Lower leg skin (tissue), 4 donors: Measurements from ENCODE around the gene KLHL7. TPM values are rescaled to one million over a fixed set of nuclear protein-coding genes. Genes with fewer than 3 reads are reported as not detected.
A peak's percentile ranks its signal among the peaks of the same experiment; 100 is the strongest.

ENCODE experiments used
- DNase-seq, 2 donors: peaks; one replicate each; pipeline ENCODE4 v3.0.0-alpha.2; 2019; ENCODE audit warnings: low spot score in 2 of 2
- H3K4me3 ChIP-seq: fragments of 200-600 bp; sonication (generic); 2 replicates; pipeline ENCODE4 v1.5.1; 2017; ENCODE audit warnings: mild to moderate bottlenecking, low read depth; ENCODE audit not compliant: poor library complexity, severe bottlenecking
- CTCF ChIP-seq, 3 donors: fragments of 450-650 bp; IDR thresholded peaks; one replicate each; pipeline ENCODE4 v1.5.1; 2016; ENCODE audit warnings: antibody characterized with exemption in 3 of 3, mild to moderate bottlenecking in 3 of 3, moderate library complexity in 2 of 3
- POLR2A ChIP-seq, 2 donors: fragments of 450-650 bp; IDR thresholded peaks; one replicate each; pipeline ENCODE4 v1.6.1; 2016 to 2017; ENCODE audit warnings: antibody characterized with exemption in 2 of 2, mild to moderate bottlenecking in 1 of 2, moderate library complexity in 1 of 2
- WGBS, 2 donors: methylation state at CpG; one replicate each; pipeline ENCODE4 v1.1.5; 2018; 5-methylcytosine and 5-hydroxymethylcytosine counted together
- intact Hi-C: fragments of 100-400 bp; cut with DNase I; formaldehyde crosslinking; loops from one replicate; pipeline ENCODE4 v1.15.0; 2023; ENCODE audit warnings: low total_unique reads
- total RNA-seq, 4 donors: library from RNA; depleted of rRNA; stranded (reverse); fragments of >200 nt; gene quantifications; one replicate each; pipeline ENCODE4 v1.1.0, GENCODE V29; 2016

The KLHL7 gene
- total RNA-seq, 4 donors from 2014 or later: 32.1 to 37.1 (median 34.4) TPM

- WGBS, 2 donors: 92 to 95% methylated on average over 11 of the region's 11 CpGs
- intact Hi-C loops: no loop called here
- DNase-seq: peak in 1 of 2 donors; percentile 17
- H3K4me3 ChIP-seq: no peak overlapping the region
- TF ChIP-seq CTCF (IDR thresholded peaks at IDR 0.05) (no peak), POLR2A (IDR thresholded peaks at IDR 0.05) (no peak)
Observed at GRCh38 chr7:23213755-23214154, 108.2 kb downstream of the KLHL7 start.

- no peak overlapping the region for H3K4me3 ChIP-seq
- intact Hi-C loops: no loop called here
- DNase-seq: peak in 1 of 2 donors; percentile 43
- 39 to 66% methylated on average over 5 of the region's 5 CpGs for WGBS, 2 donors
- TF ChIP-seq CTCF (IDR thresholded peaks at IDR 0.05) (no peak), POLR2A (IDR thresholded peaks at IDR 0.05) (no peak)
Observed at GRCh38 chr7:23214423-23214822, 108.8 kb downstream of the KLHL7 start.

- DNase-seq: no peak
- 87 to 89% methylated on average over 6 of the region's 6 CpGs for WGBS, 2 donors
- no peak overlapping the region for H3K4me3 ChIP-seq
- TF ChIP-seq POLR2A (IDR thresholded peaks at IDR 0.05) (no peak), CTCF (IDR thresholded peaks at IDR 0.05) (no peak)
- intact Hi-C loops: no loop called here
Observed at GRCh38 chr7:23214938-23215337, 109.4 kb downstream of the KLHL7 start.

- intact Hi-C loops: no loop called here
- WGBS, 2 donors: 69 to 71% methylated on average over 2 of the region's 2 CpGs
- DNase-seq: peak in 1 of 2 donors; percentile 68
- TF ChIP-seq POLR2A (IDR thresholded peaks at IDR 0.05): no peak
- TF ChIP-seq CTCF (IDR thresholded peaks at IDR 0.05): no peak
- H3K4me3 ChIP-seq: no peak overlapping the region
Observed at GRCh38 chr7:23216021-23216420, 110.4 kb downstream of the KLHL7 start.

GRCh38 chr7:23218196-23218595, 112.6 kb downstream of the KLHL7 start:
- no peak overlapping the region for H3K4me3 ChIP-seq
- WGBS, 2 donors: 67 to 71% methylated on average over 3 of the region's 3 CpGs
- DNase-seq: peak in 1 of 2 donors; percentile 61
- intact Hi-C loops: no loop called here
- TF ChIP-seq CTCF (IDR thresholded peaks at IDR 0.05) (no peak), POLR2A (IDR thresholded peaks at IDR 0.05) (no peak)

GRCh38 chr7:23220690-23221305, 115.2 kb downstream of the KLHL7 start:
- H3K4me3 ChIP-seq: no peak overlapping the region

More at GRCh38 chr7:23220690-23221305, 115.2 kb downstream of the KLHL7 start:
- no peak for DNase-seq
- WGBS, 2 donors: 59 to 60% methylated on average over 10 of the region's 10 CpGs
- no peak for TF ChIP-seq POLR2A (IDR thresholded peaks at IDR 0.05)
- intact Hi-C loops: no loop called here
